ENCODE measurements around the gene NMRK2.

NMRK2 gene

GRCh38 chr19:3984584-3984907 lies 51.7 kb downstream of the NMRK2 start:
- 0% methylated on average over 8 to 10 of the region's 10 CpGs for WGBS, 2 experiments (ENCODE audit: insufficient coverage in 2 of 2)
- peak overlapping the region; percentile 97 for H3K4me3 ChIP-seq (ENCODE audit: extremely low read depth, insufficient read depth, low read length, poor library complexity, severe bottlenecking)
- peaks cover 36% of the 10 kb centered on the region for H3K4me1 ChIP-seq (ENCODE audit: control insufficient read depth, insufficient read depth, low read length, poor library complexity, severe bottlenecking)
- no peaks in the 10 kb centered on the region for H3K9me3 ChIP-seq (ENCODE audit: control insufficient read depth, low read length)
- H3K36me3 ChIP-seq (ENCODE audit: control insufficient read depth, insufficient read depth, low read length), result peaks cover 53% of the 10 kb centered on the region
- peak overlapping the region; percentile 99 for H3K27ac ChIP-seq (ENCODE audit: low read depth, low read length, severe bottlenecking)

GRCh38 chr19:3984908-3985642 lies 52.2 kb downstream of the NMRK2 start, which contains the start of gene EEF2:
TSS of gene EEF2 (minus strand) at chr19:3985463. CDS start at chr19:3985380, 83 bp downstream.
- peak within 1 kb of the TSS; percentile 97 for H3K4me3 ChIP-seq (ENCODE audit: extremely low read depth, insufficient read depth, low read length, poor library complexity, severe bottlenecking)
- peak within 1 kb of the TSS; percentile 99 for H3K27ac ChIP-seq (ENCODE audit: low read depth, low read length, severe bottlenecking)
- H3K4me1 ChIP-seq (ENCODE audit: control insufficient read depth, insufficient read depth, low read length, poor library complexity, severe bottlenecking), result peaks cover 36% of the 10 kb centered on the region
- peaks cover 48% of the 10 kb centered on the region for H3K36me3 ChIP-seq (ENCODE audit: control insufficient read depth, insufficient read depth, low read length)
- 0 to 1% methylated on average over 58 to 68 of the region's 80 CpGs for WGBS, 2 experiments (ENCODE audit: insufficient coverage in 2 of 2)
- no peaks in the 10 kb centered on the region for H3K9me3 ChIP-seq (ENCODE audit: control insufficient read depth, low read length)

- WGBS, 2 experiments (ENCODE audit: insufficient coverage in 2 of 2), result 6 to 17% methylated on average over 2 to 6 of the region's 19 CpGs
- no peak overlapping the region for H3K27ac ChIP-seq (ENCODE audit: low read depth, low read length, severe bottlenecking)
- peaks cover 41% of the 10 kb centered on the region for H3K36me3 ChIP-seq (ENCODE audit: control insufficient read depth, insufficient read depth, low read length)
- peak overlapping the region; percentile 97 for H3K4me3 ChIP-seq (ENCODE audit: extremely low read depth, insufficient read depth, low read length, poor library complexity, severe bottlenecking)
- peaks cover 36% of the 10 kb centered on the region for H3K4me1 ChIP-seq (ENCODE audit: control insufficient read depth, insufficient read depth, low read length, poor library complexity, severe bottlenecking)
- H3K9me3 ChIP-seq (ENCODE audit: control insufficient read depth, low read length), result no peaks in the 10 kb centered on the region
Observed at GRCh38 chr19:3985643-3986259, 52.9 kb downstream of the NMRK2 start.

- Histone ChIP-seq H3K4me3 (ENCODE audit: extremely low read depth, insufficient read depth, low read length, poor library complexity, severe bottlenecking) (peak overlapping the region; percentile 21), H3K36me3 (ENCODE audit: control insufficient read depth, insufficient read depth, low read length) (peaks cover 34% of the 10 kb centered on the region), H3K27ac (ENCODE audit: low read depth, low read length, severe bottlenecking) (peak overlapping the region; percentile 33), H3K4me1 (ENCODE audit: control insufficient read depth, insufficient read depth, low read length, poor library complexity, severe bottlenecking) (peaks cover 33% of the 10 kb centered on the region), H3K9me3 (ENCODE audit: control insufficient read depth, low read length) (no peaks in the 10 kb centered on the region)
- WGBS, 2 experiments (ENCODE audit: insufficient coverage in 2 of 2), result 0 to 3% methylated on average over 7 to 12 of the region's 21 CpGs
Observed at GRCh38 chr19:3986260-3987041, 53.6 kb downstream of the NMRK2 start.

- no peak overlapping the region for H3K27ac ChIP-seq (ENCODE audit: low read depth, low read length, severe bottlenecking)
- peaks cover 21% of the 10 kb centered on the region for H3K36me3 ChIP-seq (ENCODE audit: control insufficient read depth, insufficient read depth, low read length)
- H3K4me3 ChIP-seq (ENCODE audit: extremely low read depth, insufficient read depth, low read length, poor library complexity, severe bottlenecking), result peak overlapping the region; percentile 21
- peaks cover 29% of the 10 kb centered on the region for H3K4me1 ChIP-seq (ENCODE audit: control insufficient read depth, insufficient read depth, low read length, poor library complexity, severe bottlenecking)
- 7 to 33% methylated on average over 15 to 23 of the region's 30 CpGs for WGBS, 2 experiments (ENCODE audit: insufficient coverage in 2 of 2)
- no peaks in the 10 kb centered on the region for H3K9me3 ChIP-seq (ENCODE audit: control insufficient read depth, low read length)
Observed at GRCh38 chr19:3987619-3988371, 54.9 kb downstream of the NMRK2 start.

GRCh38 chr19:3990815-3991117 lies 57.9 kb downstream of the NMRK2 start:
- Histone ChIP-seq H3K4me3 (ENCODE audit: extremely low read depth, insufficient read depth, low read length, poor library complexity, severe bottlenecking) (no peak overlapping the region), H3K4me1 (ENCODE audit: control insufficient read depth, insufficient read depth, low read length, poor library complexity, severe bottlenecking) (peaks cover 18% of the 10 kb centered on the region), H3K9me3 (ENCODE audit: control insufficient read depth, low read length) (no peaks in the 10 kb centered on the region), H3K27ac (ENCODE audit: low read depth, low read length, severe bottlenecking) (no peak overlapping the region), H3K36me3 (ENCODE audit: control insufficient read depth, insufficient read depth, low read length) (no peaks in the 10 kb centered on the region)
- WGBS, 2 experiments (ENCODE audit: insufficient coverage in 2 of 2), result 81 to 83% methylated on average over 1 to 2 of the region's 3 CpGs

Data from mesodermal cell (in vitro differentiated cells).